Measurements from ENCODE around the gene SOSTDC1. TPM values are rescaled to one million over a fixed set of nuclear protein-coding genes. Genes with fewer than 3 reads are reported as not detected.

Gene SOSTDC1
- total RNA-seq, 4 donors from 2014 or later, result 1.5 to 23.2 (median 4.0) TPM

DNA sequence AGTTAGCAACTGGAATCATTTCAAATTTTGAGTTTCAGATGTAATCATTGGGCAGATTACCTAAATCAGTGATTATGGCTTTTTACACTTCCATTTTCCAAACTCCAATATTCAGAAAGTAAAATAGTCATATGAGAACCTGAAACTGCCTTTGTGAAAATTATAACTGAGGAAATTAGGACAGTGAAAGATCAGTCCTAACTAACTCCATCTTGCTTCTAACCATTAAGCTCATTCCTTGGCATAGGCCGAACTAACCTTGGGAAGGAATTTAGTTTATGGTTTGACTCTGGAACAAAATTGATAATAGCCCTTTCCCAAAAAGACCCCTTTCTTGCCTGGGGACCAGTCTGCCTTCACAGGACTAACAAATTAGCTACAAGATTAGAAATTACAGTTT, 46.4 kb downstream of the SOSTDC1 start:
- intact Hi-C loops (cut with DNase I; ENCODE audit: low total_unique reads), result no loop called here
- in situ Hi-C loops (cut with MboI; ENCODE audit: low pct_ligation_motif_present in 1 of 4, low pct_unique_long_range_greater_than_20kb in 1 of 4, low sequenced_read_pairs in 3 of 4), result no loop called here
- TF ChIP-seq, protein P1, sequence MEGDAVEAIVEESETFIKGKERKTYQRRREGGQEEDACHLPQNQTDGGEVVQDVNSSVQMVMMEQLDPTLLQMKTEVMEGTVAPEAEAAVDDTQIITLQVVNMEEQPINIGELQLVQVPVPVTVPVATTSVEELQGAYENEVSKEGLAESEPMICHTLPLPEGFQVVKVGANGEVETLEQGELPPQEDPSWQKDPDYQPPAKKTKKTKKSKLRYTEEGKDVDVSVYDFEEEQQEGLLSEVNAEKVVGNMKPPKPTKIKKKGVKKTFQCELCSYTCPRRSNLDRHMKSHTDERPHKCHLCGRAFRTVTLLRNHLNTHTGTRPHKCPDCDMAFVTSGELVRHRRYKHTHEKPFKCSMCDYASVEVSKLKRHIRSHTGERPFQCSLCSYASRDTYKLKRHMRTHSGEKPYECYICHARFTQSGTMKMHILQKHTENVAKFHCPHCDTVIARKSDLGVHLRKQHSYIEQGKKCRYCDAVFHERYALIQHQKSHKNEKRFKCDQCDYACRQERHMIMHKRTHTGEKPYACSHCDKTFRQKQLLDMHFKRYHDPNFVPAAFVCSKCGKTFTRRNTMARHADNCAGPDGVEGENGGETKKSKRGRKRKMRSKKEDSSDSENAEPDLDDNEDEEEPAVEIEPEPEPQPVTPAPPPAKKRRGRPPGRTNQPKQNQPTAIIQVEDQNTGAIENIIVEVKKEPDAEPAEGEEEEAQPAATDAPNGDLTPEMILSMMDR (IDR thresholded peaks at IDR 0.05), result no peak
- TF ChIP-seq POLR2A (IDR thresholded peaks at IDR 0.05), result no peak
- TF ChIP-seq EP300 (IDR thresholded peaks at IDR 0.05; ENCODE audit: low read depth), result no peak
- no peak for TF ChIP-seq POLR2AphosphoS5 (IDR thresholded peaks at IDR 0.05)
- WGBS, 2 donors (ENCODE audit: low coverage in 1 of 2), result 80 to 100% methylated on average over 1 of the region's 1 CpG
- Histone ChIP-seq H3K36me3 (no peaks in the 10 kb centered on the region), H3K4me3 (no peak overlapping the region), H3K27me3 (no peaks in the 10 kb centered on the region), H3K9me3 (no peaks in the 10 kb centered on the region), H3K27ac (no peak overlapping the region), H3K4me1 (peaks cover 13 to 26% (median 17%) of the 10 kb centered on the region in 4 donors)
- DNase-seq, result no peak

DNA sequence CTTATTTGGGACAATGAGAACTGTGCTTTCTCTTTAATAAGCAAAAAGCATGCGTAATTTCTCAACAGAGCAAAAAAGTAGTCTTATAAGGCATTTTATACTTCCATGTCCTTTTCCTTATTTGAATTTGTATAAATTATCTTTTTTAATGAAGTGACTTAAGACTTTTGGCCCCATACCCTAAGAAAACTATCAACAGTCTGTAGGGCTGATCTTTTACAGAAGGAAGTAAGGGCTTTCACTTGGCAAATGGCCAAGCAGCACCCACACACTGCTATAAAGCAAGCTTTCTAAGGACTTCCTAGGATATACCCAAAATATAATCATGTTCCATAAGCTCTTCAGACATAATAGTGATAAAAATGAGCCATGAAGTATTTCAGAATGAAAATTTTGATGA, 47.6 kb downstream of the SOSTDC1 start:
- Histone ChIP-seq H3K36me3 (no peaks in the 10 kb centered on the region), H3K4me3 (no peak overlapping the region), H3K27me3 (no peaks in the 10 kb centered on the region), H3K4me1 (peaks cover 13 to 24% (median 17%) of the 10 kb centered on the region in 4 donors), H3K9me3 (no peaks in the 10 kb centered on the region), H3K27ac (no peak overlapping the region)
- no peak for DNase-seq
- TF ChIP-seq, protein P1 (IDR thresholded peaks at IDR 0.05), result no peak
- no peak for TF ChIP-seq EP300 (IDR thresholded peaks at IDR 0.05; ENCODE audit: low read depth)
- no peak for TF ChIP-seq POLR2A (IDR thresholded peaks at IDR 0.05)
- no peak for TF ChIP-seq POLR2AphosphoS5 (IDR thresholded peaks at IDR 0.05)
- in situ Hi-C loops (cut with MboI; ENCODE audit: low pct_ligation_motif_present in 1 of 4, low pct_unique_long_range_greater_than_20kb in 1 of 4, low sequenced_read_pairs in 3 of 4) (no loop called here), intact Hi-C loops (cut with DNase I; ENCODE audit: low total_unique reads) (no loop called here)
- 51 to 58% methylated on average over 1 of the region's 1 CpG for WGBS, 2 donors (ENCODE audit: low coverage in 1 of 2)

DNA sequence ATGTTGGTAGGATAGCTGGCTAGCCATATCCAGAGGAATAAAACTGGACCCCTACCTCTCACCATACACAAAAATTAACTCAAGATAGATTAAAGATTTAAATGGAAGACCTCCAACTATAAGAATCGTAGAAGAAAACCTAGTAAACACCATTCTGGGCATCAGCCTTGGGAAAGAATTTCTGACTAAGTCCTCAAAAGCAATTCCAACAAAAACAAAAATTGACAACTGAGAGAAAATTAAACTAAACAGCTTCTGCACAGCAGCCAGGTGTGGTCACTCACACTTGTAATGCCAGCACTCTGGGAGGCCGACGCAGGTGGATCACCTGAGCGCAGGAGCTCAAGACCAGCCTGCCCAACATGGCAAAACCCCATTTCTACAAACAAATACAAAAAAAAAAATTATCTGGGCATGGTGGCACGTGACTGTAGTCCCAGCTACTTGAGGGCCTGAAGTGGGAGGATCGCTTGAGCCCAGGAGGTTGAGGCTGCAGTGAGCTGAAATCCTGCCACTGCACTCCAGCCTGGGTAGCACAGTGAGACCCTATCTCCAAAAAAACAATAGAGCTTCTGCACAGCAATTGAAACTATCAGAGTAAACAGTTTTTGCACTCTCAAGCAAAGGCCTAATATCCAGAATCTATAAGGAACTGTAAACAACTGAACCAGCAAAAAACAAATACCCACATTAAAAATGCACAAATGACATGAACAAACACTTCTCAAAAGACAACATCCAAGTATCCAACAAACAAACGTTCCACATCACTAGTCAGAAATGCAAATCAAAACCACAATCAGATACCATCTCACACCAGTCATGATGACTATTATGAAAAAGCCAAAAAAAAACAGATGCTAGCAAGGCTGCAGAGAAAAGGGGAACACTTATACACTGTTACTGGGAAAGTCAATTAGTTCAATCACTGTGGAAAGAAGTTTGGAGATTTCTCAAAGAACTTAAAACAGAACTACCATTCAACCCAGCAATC, 49.0 kb downstream of the SOSTDC1 start:
- in situ Hi-C loops (cut with MboI; ENCODE audit: low pct_ligation_motif_present in 1 of 4, low pct_unique_long_range_greater_than_20kb in 1 of 4, low sequenced_read_pairs in 3 of 4), result no loop called here
- TF ChIP-seq POLR2AphosphoS5 (IDR thresholded peaks at IDR 0.05) (no peak), POLR2A (IDR thresholded peaks at IDR 0.05) (no peak), EP300 (IDR thresholded peaks at IDR 0.05; ENCODE audit: low read depth) (no peak)
- TF ChIP-seq, protein P1 (IDR thresholded peaks at IDR 0.05), result no peak
- Histone ChIP-seq H3K4me3 (no peak overlapping the region), H3K27ac (no peak overlapping the region), H3K9me3 (no peaks in the 10 kb centered on the region), H3K4me1 (peaks cover 5 to 12% (median 8%) of the 10 kb centered on the region in 4 donors), H3K36me3 (no peaks in the 10 kb centered on the region), H3K27me3 (no peaks in the 10 kb centered on the region)
- WGBS, 2 donors (ENCODE audit: low coverage in 1 of 2), result 71 to 76% methylated on average over 5 to 7 of the region's 7 CpGs
- intact Hi-C loops (cut with DNase I; ENCODE audit: low total_unique reads), result no loop called here
- DNase-seq, result no peak

DNA sequence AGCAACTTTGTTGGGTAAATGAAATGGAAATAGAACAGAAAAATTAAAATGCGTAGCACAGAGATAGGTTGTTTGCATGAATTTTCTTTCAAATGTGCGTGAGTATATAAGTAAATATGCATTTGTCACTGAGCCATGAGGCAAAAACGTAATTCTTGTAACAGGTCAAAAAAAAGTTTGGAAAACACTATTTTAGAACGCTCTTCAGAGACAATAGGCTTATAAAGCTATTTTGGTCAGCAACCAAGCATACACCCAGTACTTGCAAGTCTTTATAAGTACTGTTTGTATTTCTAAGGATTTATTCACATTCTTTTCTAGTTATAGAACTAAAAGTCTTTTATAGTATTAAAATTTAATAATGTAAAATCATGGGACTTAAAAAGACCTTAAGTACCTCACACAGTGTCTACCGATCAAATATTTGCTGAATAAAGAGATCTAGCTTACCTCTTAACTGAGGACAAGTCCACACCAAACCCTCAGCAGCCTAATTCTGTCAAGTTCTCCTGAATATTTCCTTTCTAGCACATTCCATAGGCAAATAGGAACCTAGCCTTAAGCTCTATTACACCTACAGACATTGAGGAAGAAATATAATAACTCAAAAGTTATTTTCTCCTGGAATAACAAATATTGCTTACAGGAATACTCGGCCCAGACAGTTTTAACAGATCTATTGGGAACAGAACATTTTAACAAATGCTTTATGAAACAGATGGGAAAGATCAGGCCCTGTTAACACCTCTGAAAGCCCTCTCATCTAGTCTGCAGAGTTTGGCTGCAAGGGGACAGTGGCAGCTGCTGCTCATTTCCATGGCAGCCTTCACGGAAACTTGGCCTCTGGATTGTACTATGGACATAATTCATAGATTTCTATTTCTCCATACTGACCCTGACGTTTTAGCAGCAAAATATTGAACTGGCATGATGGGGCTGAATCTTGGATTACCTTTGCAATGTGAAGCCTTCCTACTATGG, 53.0 kb downstream of the SOSTDC1 start:
- in situ Hi-C loops (cut with MboI; ENCODE audit: low pct_ligation_motif_present in 1 of 4, low pct_unique_long_range_greater_than_20kb in 1 of 4, low sequenced_read_pairs in 3 of 4) (no loop called here), intact Hi-C loops (cut with DNase I; ENCODE audit: low total_unique reads) (no loop called here)
- no peak for DNase-seq
- Histone ChIP-seq H3K9me3 (no peaks in the 10 kb centered on the region), H3K27me3 (no peaks in the 10 kb centered on the region), H3K36me3 (no peaks in the 10 kb centered on the region), H3K27ac (no peak overlapping the region), H3K4me3 (no peak overlapping the region), H3K4me1 (no peaks in the 10 kb centered on the region)
- WGBS, 2 donors (ENCODE audit: low coverage in 1 of 2), result 73 to 74% methylated on average over 8 of the region's 8 CpGs
- TF ChIP-seq POLR2AphosphoS5 (IDR thresholded peaks at IDR 0.05), result no peak
- TF ChIP-seq EP300 (IDR thresholded peaks at IDR 0.05; ENCODE audit: low read depth), result no peak
- TF ChIP-seq, protein P1 (IDR thresholded peaks at IDR 0.05), result no peak
- no peak for TF ChIP-seq POLR2A (IDR thresholded peaks at IDR 0.05)

All from transverse colon (tissue), 4 donors.